CD14-positive monocyte (primary cell): ENCODE data around the gene NPIPB12. TPM values are rescaled to one million over a fixed set of nuclear protein-coding genes. Genes with fewer than 3 reads are reported as not detected.
"Not testable (repeated sequence)": the region's sequence is repeated elsewhere in the genome, so short reads cannot be mapped to it uniquely, and the experiment has no call there.

Experiments used
- DNase-seq, 3 donors: peaks; one replicate each; pipeline ENCODE4 v3.0.0-alpha.2; 2011 to 2022
- H2AFZ ChIP-seq: 2 replicates; pipeline ENCODE4 v1.6.0; 2012; ENCODE audit warnings: mild to moderate bottlenecking, low read depth, low read length, inconsistent platforms; ENCODE audit not compliant: insufficient read depth, poor library complexity, severe bottlenecking
- H3K27ac ChIP-seq, 2 donors: 1 replicate in 1 of 2; 2 replicates in 1 of 2; pipeline ENCODE4 v1.5.1; 2012 to 2013; ENCODE audit warnings: low read length in 2 of 2, control low read depth in 1 of 2, inconsistent platforms in 1 of 2, low read depth in 1 of 2, mild to moderate bottlenecking in 1 of 2
- H3K27me3 ChIP-seq, 2 donors: one replicate each; pipeline versions ENCODE4 v1.6.0 to v1.6.1; 2011 to 2013; ENCODE audit warnings: low read length in 2 of 2; ENCODE audit not compliant: control insufficient read depth in 2 of 2, insufficient read depth in 2 of 2
- H3K36me3 ChIP-seq, 2 donors: replicated peaks in 1 of 2; 1 replicate in 1 of 2; 2 replicates in 1 of 2; pipeline versions ENCODE4 v1.5.1 to v1.6.1; 2012 to 2013; ENCODE audit warnings: low read length in 2 of 2, control low read depth in 1 of 2, inconsistent platforms in 1 of 2, mild to moderate bottlenecking in 1 of 2; ENCODE audit not compliant: insufficient read depth in 2 of 2, control insufficient read depth in 1 of 2
- H3K4me1 ChIP-seq, 2 donors: 1 replicate in 1 of 2; 2 replicates in 1 of 2; pipeline versions ENCODE4 v1.5.1 to v1.6.1; 2012 to 2013; ENCODE audit warnings: low read length in 2 of 2, control low read depth in 1 of 2, inconsistent platforms in 1 of 2, mild to moderate bottlenecking in 1 of 2, moderate library complexity in 1 of 2; ENCODE audit not compliant: insufficient read depth in 2 of 2, control insufficient read depth in 1 of 2
- H3K4me2 ChIP-seq: replicated peaks from 2 replicates; pipeline ENCODE3; 2012; ENCODE audit warnings: low read length, moderate library complexity, mild to moderate bottlenecking; ENCODE audit not compliant: poor library complexity, severe bottlenecking; ENCODE audit errors: extremely low read depth
- H3K4me3 ChIP-seq, 3 experiments: fragments of 200-600 bp in 1 of 3; sonication (generic) in 1 of 3; replicated peaks in 1 of 3; 1 replicate in 2 of 3; 2 replicates in 1 of 3; pipeline ENCODE4 v1.5.1; 2011 to 2013; ENCODE audit warnings: low read length in 3 of 3, mild to moderate bottlenecking in 3 of 3, control low read depth in 2 of 3, low read depth in 2 of 3, inconsistent platforms in 1 of 3, moderate library complexity in 1 of 3
- H3K79me2 ChIP-seq: 2 replicates; pipeline ENCODE4 v1.6.0; 2012; ENCODE audit warnings: mild to moderate bottlenecking, control low read depth, inconsistent platforms, low read length, moderate library complexity; ENCODE audit not compliant: insufficient read depth
- H3K9ac ChIP-seq: 2 replicates; pipeline ENCODE4 v1.6.0; 2017; ENCODE audit warnings: low read length, mild to moderate bottlenecking; ENCODE audit not compliant: insufficient read depth, poor library complexity, severe bottlenecking
- H3K9me3 ChIP-seq, 2 donors: replicated peaks in 1 of 2; 1 replicate in 1 of 2; 2 replicates in 1 of 2; pipeline versions ENCODE4 v1.5.1 to v1.6.1; 2012 to 2013; ENCODE audit warnings: low read length in 2 of 2, control low read depth in 1 of 2; ENCODE audit not compliant: control insufficient read depth in 1 of 2, insufficient read depth in 1 of 2
- H4K20me1 ChIP-seq: 2 replicates; pipeline ENCODE4 v1.6.0; 2012; ENCODE audit warnings: mild to moderate bottlenecking, low read length, control low read depth, moderate library complexity; ENCODE audit not compliant: insufficient read depth
- H3K27ac Mint-ChIP-seq, 7 donors: one replicate each; pipeline ENCODE4 v1.8.0; 2020; ENCODE audit warnings: mild to moderate bottlenecking in 7 of 7, mixed read lengths in 7 of 7, moderate library complexity in 6 of 7, inconsistent platforms in 2 of 7
- H3K27me3 Mint-ChIP-seq, 3 donors: one replicate each; pipeline ENCODE4 v1.8.0; 2021 to 2022; ENCODE audit warnings: low read depth in 3 of 3, mild to moderate bottlenecking in 3 of 3, mixed read lengths in 3 of 3, moderate library complexity in 3 of 3, inconsistent platforms in 1 of 3
- H3K36me3 Mint-ChIP-seq, 2 donors: one replicate each; pipeline ENCODE4 v1.8.0; 2020; ENCODE audit warnings: mixed read lengths in 2 of 2, inconsistent platforms in 1 of 2, mild to moderate bottlenecking in 1 of 2
- H3K4me1 Mint-ChIP-seq: one replicate; pipeline ENCODE4 v1.8.0; 2020; ENCODE audit warnings: mild to moderate bottlenecking, mixed read lengths
- H3K4me3 Mint-ChIP-seq, 2 donors: one replicate each; pipeline ENCODE4 v1.8.0; 2020; ENCODE audit warnings: mild to moderate bottlenecking in 2 of 2, mixed read lengths in 2 of 2, moderate library complexity in 1 of 2
- H3K9me3 Mint-ChIP-seq, 7 donors: one replicate each; pipeline ENCODE4 v1.8.0; 2020 to 2022; ENCODE audit warnings: mixed read lengths in 7 of 7, mild to moderate bottlenecking in 6 of 7, moderate library complexity in 6 of 7, inconsistent platforms in 2 of 7
- WGBS: methylation state at CpG from one replicate; pipeline ENCODE4 v1.1.5; 2013; ENCODE audit warnings: missing lambda C conversion rate; ENCODE audit not compliant: insufficient coverage; 5-methylcytosine and 5-hydroxymethylcytosine counted together
- intact Hi-C, 2 donors: fragments of 100-400 bp; cut with micrococcal nuclease; formaldehyde crosslinking; loops; one replicate each; pipeline versions ENCODE4 v1.15.0 to v1.15.1; 2023
- polyA minus RNA-seq: library from RNA; depleted of rRNA, polyadenylated mRNA; stranded (reverse); fragments of >200 nt; gene quantifications from 2 replicates; pipeline ENCODE4 v1.2.3, GENCODE V29; 2012
- polyA plus RNA-seq, 3 donors: library from polyadenylated mRNA; depleted of rRNA in 1 of 3; unstranded in 2 of 3; stranded (reverse) in 1 of 3; fragments of 300-500 nt in 2 of 3; fragments of >200 nt in 1 of 3; fragmentation: Illumina TruSeq in 2 of 3; gene quantifications; 1 replicate in 2 of 3; 2 replicates in 1 of 3; pipeline ENCODE4 v1.2.3, GENCODE V29; 2012 to 2021
- total RNA-seq, 12 experiments: library from RNA in 1 of 12; stranded (reverse) in 1 of 12; fragments of 120-200 nt in 1 of 12; gene quantifications; one replicate each; pipeline ENCODE4 v1.2.4 and lab custom pipeline; 2013 to 2026; ENCODE audit warnings: mixed read lengths in 6 of 12, inconsistent platforms in 1 of 12

Gene NPIPB12
- total RNA-seq (2013), result 6.9 TPM
- polyA plus RNA-seq (100 to 1,000 TPM in 1 of 3 donors, under 1 TPM in 2; 0.28 to 149 (median 0.46) TPM), polyA minus RNA-seq (5.3 and 17.7 TPM in 2 replicates), total RNA-seq (lab: John Stamatoyannopoulos, UW) (0.52 to 4.0 (median 1.2) reads per million in 11 experiments)

DNA sequence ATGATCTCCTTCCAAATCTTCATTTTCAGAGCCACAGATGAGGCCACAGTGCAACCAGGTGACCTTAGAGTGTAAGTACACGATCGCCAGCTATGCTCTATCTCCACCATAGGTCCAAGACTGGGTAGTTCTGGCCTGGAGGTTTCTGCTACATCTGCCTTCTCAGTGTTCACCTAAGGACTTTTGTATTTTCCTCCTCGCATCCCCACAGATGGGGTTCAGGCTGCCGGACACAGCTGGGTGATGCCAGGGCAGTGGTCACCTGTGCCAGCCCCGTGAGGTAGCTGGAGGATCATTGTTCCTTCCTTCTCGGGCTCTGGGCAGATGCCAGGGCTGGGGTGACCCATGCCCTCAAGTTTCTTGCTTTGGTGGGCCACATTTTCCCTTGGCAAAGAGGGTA, at the start of gene NPIPB12:
TSS of gene NPIPB12 (minus strand) at position 101 of the 400 bp plus-strand sequence.
- H3K27me3 Mint-ChIP-seq, H3K36me3 ChIP-seq, H3K4me3 ChIP-seq, H2AFZ ChIP-seq, H3K27ac Mint-ChIP-seq, H3K36me3 Mint-ChIP-seq, H3K4me1 Mint-ChIP-seq, H4K20me1 ChIP-seq, H3K4me2 ChIP-seq, H3K4me3 Mint-ChIP-seq, H3K27ac ChIP-seq, H3K9ac ChIP-seq, DNase-seq, H3K9me3 Mint-ChIP-seq, H3K9me3 ChIP-seq, H3K79me2 ChIP-seq, H3K4me1 ChIP-seq, H3K27me3 ChIP-seq, intact Hi-C loops: not testable (repeated sequence)
- WGBS, result no CpG with 5 or more reads among the region's 6 CpGs

DNA sequence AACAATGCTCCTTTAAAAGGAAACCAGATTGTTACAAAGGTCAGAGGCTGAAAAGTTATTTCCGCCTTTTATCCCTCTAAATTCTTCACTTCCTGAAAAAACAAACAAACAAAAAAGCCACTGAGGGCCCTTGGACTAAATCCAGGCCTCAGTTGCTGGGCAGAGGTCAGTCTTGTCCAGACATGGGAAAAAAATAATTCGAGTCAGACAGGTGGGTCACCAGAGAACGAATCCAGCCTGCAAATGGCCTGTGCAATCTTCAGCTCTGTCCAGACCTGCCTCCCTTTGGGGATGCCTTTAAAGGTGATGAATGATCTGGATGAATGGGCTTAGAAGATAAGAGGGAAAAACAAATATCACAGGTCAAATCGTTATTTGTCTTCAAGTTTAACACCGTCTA, 15.3 kb upstream of the NPIPB12 start:
- H3K4me1 ChIP-seq, H3K4me3 Mint-ChIP-seq, H3K4me3 ChIP-seq, H3K36me3 Mint-ChIP-seq, H3K79me2 ChIP-seq, H3K36me3 ChIP-seq, H2AFZ ChIP-seq, H3K27ac ChIP-seq, intact Hi-C loops, H3K27me3 Mint-ChIP-seq, H3K4me2 ChIP-seq, H3K9ac ChIP-seq, H3K9me3 ChIP-seq, H3K4me1 Mint-ChIP-seq, H3K9me3 Mint-ChIP-seq, H3K27me3 ChIP-seq, DNase-seq, H3K27ac Mint-ChIP-seq, H4K20me1 ChIP-seq: not testable (repeated sequence)
- WGBS, result no CpG with 5 or more reads among the region's 5 CpGs

DNA sequence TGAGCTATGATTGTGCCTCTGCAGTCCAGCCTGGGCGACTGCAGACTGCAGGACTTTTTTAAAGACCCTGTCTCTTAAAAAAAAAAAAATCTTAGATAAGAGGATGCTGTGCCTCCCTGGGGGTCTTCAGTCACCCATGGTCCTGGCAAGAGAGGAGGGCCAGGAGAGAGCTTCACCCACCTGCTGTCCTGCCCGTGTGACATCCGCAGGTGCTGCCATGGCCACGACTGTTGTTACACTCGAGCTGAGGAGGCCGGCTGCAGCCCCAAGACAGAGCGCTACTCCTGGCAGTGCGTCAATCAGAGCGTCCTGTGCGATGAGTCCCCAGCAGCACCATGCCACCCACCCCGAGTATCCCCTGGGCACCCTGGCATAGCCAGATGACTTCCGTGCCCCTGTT, 23.9 kb downstream of the NPIPB12 start:
- H3K4me3 ChIP-seq, H3K9me3 ChIP-seq, H3K4me1 Mint-ChIP-seq, DNase-seq, H3K27me3 Mint-ChIP-seq, H3K36me3 ChIP-seq, H3K36me3 Mint-ChIP-seq, H3K4me2 ChIP-seq, intact Hi-C loops, H3K27me3 ChIP-seq, H3K27ac ChIP-seq, H2AFZ ChIP-seq, H4K20me1 ChIP-seq, H3K79me2 ChIP-seq, H3K4me3 Mint-ChIP-seq, H3K27ac Mint-ChIP-seq, H3K9ac ChIP-seq, H3K9me3 Mint-ChIP-seq, H3K4me1 ChIP-seq: not testable (repeated sequence)
- WGBS, result no CpG with 5 or more reads among the region's 12 CpGs

DNA sequence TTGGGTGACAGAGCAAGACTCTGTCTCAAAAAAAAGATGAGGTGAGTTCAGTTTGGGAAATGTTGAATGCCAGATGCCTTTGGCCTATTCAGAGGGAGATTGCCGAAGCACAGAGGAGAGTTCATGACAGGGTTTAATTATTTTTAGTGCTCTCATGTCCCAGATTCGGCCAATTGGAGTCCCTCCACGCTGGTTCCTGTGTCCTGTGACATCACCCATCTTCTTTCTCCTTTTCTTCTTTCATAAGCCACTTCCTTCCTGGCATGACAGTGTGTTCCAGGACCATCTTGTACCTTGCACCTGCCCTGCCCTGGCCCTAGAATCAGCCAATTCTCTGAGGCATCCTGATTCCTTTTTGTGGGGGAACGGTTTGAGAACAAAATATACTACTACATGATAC, 34.1 kb downstream of the NPIPB12 start:
- H3K27ac Mint-ChIP-seq, H3K9ac ChIP-seq, H4K20me1 ChIP-seq, H3K36me3 ChIP-seq, DNase-seq, intact Hi-C loops, H3K79me2 ChIP-seq, H3K36me3 Mint-ChIP-seq, H3K4me1 ChIP-seq, H3K9me3 Mint-ChIP-seq, H3K27me3 Mint-ChIP-seq, H3K4me3 ChIP-seq, H2AFZ ChIP-seq, H3K4me2 ChIP-seq, H3K4me3 Mint-ChIP-seq, H3K4me1 Mint-ChIP-seq, H3K9me3 ChIP-seq, H3K27ac ChIP-seq, H3K27me3 ChIP-seq: not testable (repeated sequence)
- no CpG with 5 or more reads among the region's 4 CpGs for WGBS
